H9 (cell line): Measurements from ENCODE around the gene THEM4. TPM values are rescaled to one million over a fixed set of nuclear protein-coding genes. Genes with fewer than 3 reads are reported as not detected.

Experiments used
- DNase-seq: peaks from one replicate; pipeline ENCODE4 v3.0.0-alpha.2; 2017
- H2AFZ ChIP-seq: one replicate; pipeline ENCODE4 v1.6.1; 2013; ENCODE audit warnings: mild to moderate bottlenecking, low read length, control low read depth, moderate library complexity
- H2AK5ac ChIP-seq: 2 replicates; pipeline ENCODE4 v1.6.1; 2013; ENCODE audit warnings: low read length, control low read depth, mixed read lengths; ENCODE audit not compliant: insufficient read length
- H2BK120ac ChIP-seq: one replicate; pipeline ENCODE4 v1.6.1; 2013; ENCODE audit warnings: low read depth, mild to moderate bottlenecking, low read length, control low read depth, inconsistent platforms; ENCODE audit not compliant: poor library complexity, severe bottlenecking
- H2BK12ac ChIP-seq: 2 replicates; pipeline ENCODE4 v1.6.1; 2013; ENCODE audit warnings: low read length, control low read depth, mixed read lengths, low read depth; ENCODE audit not compliant: insufficient read length
- H2BK15ac ChIP-seq: 2 replicates; pipeline ENCODE4 v1.6.1; 2013; ENCODE audit warnings: low read depth, low read length, control low read depth
- H2BK20ac ChIP-seq: one replicate; pipeline ENCODE4 v1.6.1; 2013; ENCODE audit warnings: low read depth, mild to moderate bottlenecking, low read length, control low read depth, inconsistent platforms; ENCODE audit not compliant: poor library complexity, severe bottlenecking
- H2BK5ac ChIP-seq: 2 replicates; pipeline ENCODE4 v1.6.1; 2013; ENCODE audit warnings: low read length, control low read depth, mixed read lengths; ENCODE audit not compliant: insufficient read length
- H3K14ac ChIP-seq: 2 replicates; pipeline ENCODE4 v1.6.1; 2013; ENCODE audit warnings: low read length, control low read depth; ENCODE audit not compliant: insufficient read depth
- H3K18ac ChIP-seq: 2 replicates; pipeline ENCODE4 v1.6.1; 2013; ENCODE audit warnings: low read depth, mild to moderate bottlenecking, mixed read lengths, low read length, control low read depth; ENCODE audit not compliant: insufficient read length
- H3K23ac ChIP-seq: 2 replicates; pipeline ENCODE4 v1.6.1; 2013; ENCODE audit warnings: low read length, control low read depth, mixed read lengths, low read depth; ENCODE audit not compliant: insufficient read length
- H3K23me2 ChIP-seq: 2 replicates; pipeline ENCODE4 v1.6.1; 2013; ENCODE audit warnings: low read depth, mild to moderate bottlenecking, mixed read lengths, low read length, control low read depth; ENCODE audit not compliant: insufficient read length, poor library complexity, severe bottlenecking
- H3K27ac ChIP-seq: 2 replicates; pipeline ENCODE4 v1.5.1; 2013; ENCODE audit warnings: low read length, control low read depth, mixed read lengths, low read depth; ENCODE audit not compliant: insufficient read length
- H3K27me3 ChIP-seq: 2 replicates; pipeline ENCODE4 v1.6.1; 2013; ENCODE audit warnings: low read length, control low read depth, inconsistent platforms; ENCODE audit not compliant: insufficient read depth
- H3K4ac ChIP-seq: 2 replicates; pipeline ENCODE4 v1.6.1; 2013; ENCODE audit warnings: low read depth, mild to moderate bottlenecking, control low read depth, inconsistent platforms, low read length, moderate library complexity
- H3K4me1 ChIP-seq: 2 replicates; pipeline ENCODE4 v1.6.1; 2013; ENCODE audit warnings: low read length, control low read depth, inconsistent platforms; ENCODE audit not compliant: insufficient read depth
- H3K4me2 ChIP-seq: 2 replicates; pipeline ENCODE4 v1.6.1; 2013; ENCODE audit warnings: low read length, control low read depth, mixed read lengths; ENCODE audit not compliant: insufficient read length, insufficient read depth
- H3K56ac ChIP-seq: 2 replicates; pipeline ENCODE4 v1.6.1; 2013; ENCODE audit warnings: low read depth, mild to moderate bottlenecking, mixed read lengths, low read length, control low read depth; ENCODE audit not compliant: insufficient read length
- H3K79me1 ChIP-seq: 2 replicates; pipeline ENCODE4 v1.6.1; 2013; ENCODE audit warnings: low read depth, mild to moderate bottlenecking, moderate library complexity, low read length, control low read depth, inconsistent platforms; ENCODE audit not compliant: insufficient read depth, poor library complexity, severe bottlenecking
- H3K79me2 ChIP-seq: 2 replicates; pipeline ENCODE4 v1.6.1; 2013; ENCODE audit warnings: low read length, control low read depth, inconsistent platforms; ENCODE audit not compliant: insufficient read depth
- H3K9ac ChIP-seq: 2 replicates; pipeline ENCODE4 v1.6.1; 2013; ENCODE audit warnings: low read length, control low read depth, mixed read lengths; ENCODE audit not compliant: insufficient read length; ENCODE audit errors: extremely low read depth
- H3K9me3 ChIP-seq: one replicate; pipeline ENCODE4 v1.6.1; 2013; ENCODE audit warnings: low read depth, low read length, inconsistent platforms; ENCODE audit not compliant: control insufficient read depth
- H3T11ph ChIP-seq: one replicate; pipeline ENCODE4 v1.6.1; 2013; ENCODE audit warnings: mild to moderate bottlenecking, low read length, control low read depth, inconsistent platforms
- H4K20me1 ChIP-seq: one replicate; pipeline ENCODE4 v1.6.1; 2013; ENCODE audit not compliant: control insufficient read depth, insufficient read length, insufficient read depth
- H4K5ac ChIP-seq: 2 replicates; pipeline ENCODE4 v1.6.1; 2013; ENCODE audit warnings: low read depth, mild to moderate bottlenecking, mixed read lengths, low read length, control low read depth; ENCODE audit not compliant: insufficient read length
- H4K8ac ChIP-seq: replicated peaks from 2 replicates; pipeline ENCODE4 v1.6.1; 2013; ENCODE audit warnings: low read length, control low read depth, mixed read lengths, low read depth; ENCODE audit not compliant: insufficient read length
- H4K91ac ChIP-seq: 2 replicates; pipeline ENCODE4 v1.6.1; 2013; ENCODE audit warnings: low read depth, mild to moderate bottlenecking, moderate library complexity, mixed read lengths, low read length, control low read depth; ENCODE audit not compliant: insufficient read length
- H3K27ac Mint-ChIP-seq, 3 experiments: 2 replicates in 2 of 3; 3 replicates in 1 of 3; pipeline ENCODE4 v1.8.0; 2020 to 2021; ENCODE audit warnings: mixed read lengths in 3 of 3, mild to moderate bottlenecking in 1 of 3, moderate library complexity in 1 of 3
- H3K27me3 Mint-ChIP-seq: 2 replicates; pipeline ENCODE4 v1.8.0; 2021; ENCODE audit warnings: low read depth, mild to moderate bottlenecking, moderate library complexity, mixed read lengths
- H3K36me3 Mint-ChIP-seq, 3 experiments: 2 replicates in 2 of 3; 3 replicates in 1 of 3; pipeline ENCODE4 v1.8.0; 2020 to 2021; ENCODE audit warnings: low read depth in 3 of 3, mixed read lengths in 3 of 3; ENCODE audit not compliant: insufficient read depth in 1 of 3
- H3K4me1 Mint-ChIP-seq, 2 experiments: 2 replicates each; pipeline ENCODE4 v1.8.0; 2020; ENCODE audit warnings: mixed read lengths in 2 of 2
- H3K4me3 Mint-ChIP-seq, 2 experiments: 2 replicates in 1 of 2; 3 replicates in 1 of 2; pipeline ENCODE4 v1.8.0; 2020 to 2021; ENCODE audit warnings: mild to moderate bottlenecking in 2 of 2, mixed read lengths in 2 of 2, moderate library complexity in 1 of 2
- H3K9me3 Mint-ChIP-seq, 2 experiments: 2 replicates in 1 of 2; 3 replicates in 1 of 2; pipeline ENCODE4 v1.8.0; 2020; ENCODE audit warnings: mild to moderate bottlenecking in 2 of 2, mixed read lengths in 2 of 2, moderate library complexity in 1 of 2
- WGBS: extraction: QIAGEN DNeasy Blood & Tissue Kit; methylation state at CpG from one replicate; pipeline ENCODE4 v1.1.7; 2013; ENCODE audit warnings: missing lambda C conversion rate, low lambda C conversion rate, mixed read lengths; ENCODE audit not compliant: insufficient read length; ENCODE audit errors: extremely low coverage; 5-methylcytosine and 5-hydroxymethylcytosine counted together
- total RNA-seq: library from RNA; stranded (reverse); gene quantifications from 2 replicates; pipeline ENCODE4 v1.2.1, GENCODE V29; 2021
- TF ChIP-seq, protein P1 (sequence below): fragments of 200-600 bp; sonication (generic); conservative IDR thresholded peaks from 3 replicates; pipeline ENCODE4 v1.8.0; 2021; ENCODE audit warnings: antibody characterized with exemption, mild to moderate bottlenecking

The THEM4 gene
- total RNA-seq, 1 experiment from 2014 or later, result 10.5 TPM

- Mint-ChIP-seq H3K4me3 (no peak overlapping the region), H3K9me3 (no peaks in the 10 kb centered on the region), H3K36me3 (peaks cover 3 to 6% (median 4%) of the 10 kb centered on the region in 3 experiments; a peak in 3 of 7 replicates), H3K4me1 (peaks cover 15% of the 10 kb centered on the region in 2 experiments), H3K27ac (no peak overlapping the region), H3K27me3 (peaks cover 20% of the 10 kb centered on the region)
- Histone ChIP-seq H3K23ac (no peak overlapping the region), H2BK15ac (no peak overlapping the region), H2BK120ac (no peak overlapping the region), H3K9me3 (no peaks in the 10 kb centered on the region), H3K79me1 (no peaks in the 10 kb centered on the region), H2BK20ac (no peak overlapping the region), H3K4me2 (no peak overlapping the region), H3K79me2 (no peaks in the 10 kb centered on the region), H2BK12ac (no peak overlapping the region), H2AK5ac (no peak overlapping the region), H4K91ac (no peak overlapping the region), H2AFZ (no peak overlapping the region), H4K5ac (no peak overlapping the region), H3K14ac (no peak overlapping the region), H3K18ac (no peak overlapping the region), H4K20me1 (no peaks in the 10 kb centered on the region), H3K4me1 (no peaks in the 10 kb centered on the region), H3K9ac (no peak overlapping the region), H3K4ac (no peak overlapping the region), H3T11ph (no peak overlapping the region), H3K56ac (no peak overlapping the region), H4K8ac (no peak overlapping the region), H3K23me2 (no peaks in the 10 kb centered on the region), H3K27ac (no peak overlapping the region), H2BK5ac (no peak overlapping the region), H3K27me3 (no peaks in the 10 kb centered on the region)
- WGBS, result no CpG with 5 or more reads among the region's 5 CpGs
- TF ChIP-seq, protein P1, sequence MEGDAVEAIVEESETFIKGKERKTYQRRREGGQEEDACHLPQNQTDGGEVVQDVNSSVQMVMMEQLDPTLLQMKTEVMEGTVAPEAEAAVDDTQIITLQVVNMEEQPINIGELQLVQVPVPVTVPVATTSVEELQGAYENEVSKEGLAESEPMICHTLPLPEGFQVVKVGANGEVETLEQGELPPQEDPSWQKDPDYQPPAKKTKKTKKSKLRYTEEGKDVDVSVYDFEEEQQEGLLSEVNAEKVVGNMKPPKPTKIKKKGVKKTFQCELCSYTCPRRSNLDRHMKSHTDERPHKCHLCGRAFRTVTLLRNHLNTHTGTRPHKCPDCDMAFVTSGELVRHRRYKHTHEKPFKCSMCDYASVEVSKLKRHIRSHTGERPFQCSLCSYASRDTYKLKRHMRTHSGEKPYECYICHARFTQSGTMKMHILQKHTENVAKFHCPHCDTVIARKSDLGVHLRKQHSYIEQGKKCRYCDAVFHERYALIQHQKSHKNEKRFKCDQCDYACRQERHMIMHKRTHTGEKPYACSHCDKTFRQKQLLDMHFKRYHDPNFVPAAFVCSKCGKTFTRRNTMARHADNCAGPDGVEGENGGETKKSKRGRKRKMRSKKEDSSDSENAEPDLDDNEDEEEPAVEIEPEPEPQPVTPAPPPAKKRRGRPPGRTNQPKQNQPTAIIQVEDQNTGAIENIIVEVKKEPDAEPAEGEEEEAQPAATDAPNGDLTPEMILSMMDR, result no peak
- no peak for DNase-seq
These were observed 37.9 kb downstream of the THEM4 start for GRCh38 chr1:151871284-151872030.
